COR-L47 (cell line): ENCODE measurements around the gene SAMD3.
"Not testable (repeated sequence)": the region's sequence is repeated elsewhere in the genome, so short reads cannot be mapped to it uniquely, and the experiment has no call there.

Experiments
- DNase-seq: peaks from one replicate; lab custom pipeline; 2025; lab: John Stamatoyannopoulos, UW

SAMD3 gene

GRCh38 chr6:130222775-130223174, at the start of gene SAMD3:
SAMD3 (minus strand) TSS chr6:130222951; CDS start chr6:130215273, 7,678 bp downstream.
- no peak for DNase-seq

- DNase-seq, result no peak
Measured at GRCh38 chr6:130269969-130270635, 47.4 kb upstream of the SAMD3 start.

- DNase-seq, result not testable (repeated sequence)
Measured at GRCh38 chr6:130265553-130265952, 42.8 kb upstream of the SAMD3 start.

DNA sequence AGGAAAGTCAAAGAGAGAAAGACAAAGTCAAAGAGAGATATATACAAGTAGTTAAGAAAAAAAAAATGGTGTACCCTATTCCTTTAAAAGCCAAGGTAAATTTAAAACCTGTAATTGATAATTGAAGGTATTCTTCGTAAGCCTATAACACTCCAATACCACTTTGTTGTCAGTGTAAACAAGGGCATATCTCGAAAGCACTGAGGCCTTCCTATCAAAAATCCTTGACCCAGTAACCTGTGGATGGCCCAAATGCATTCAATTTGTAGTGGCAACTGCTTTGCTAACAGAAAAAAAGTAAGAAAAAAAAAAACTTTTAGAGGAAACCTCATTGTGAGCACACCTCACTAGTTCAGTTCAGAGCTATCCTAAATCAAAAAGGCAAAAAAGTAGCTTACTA, 39.3 kb upstream of the SAMD3 start:
- no peak for DNase-seq

DNA sequence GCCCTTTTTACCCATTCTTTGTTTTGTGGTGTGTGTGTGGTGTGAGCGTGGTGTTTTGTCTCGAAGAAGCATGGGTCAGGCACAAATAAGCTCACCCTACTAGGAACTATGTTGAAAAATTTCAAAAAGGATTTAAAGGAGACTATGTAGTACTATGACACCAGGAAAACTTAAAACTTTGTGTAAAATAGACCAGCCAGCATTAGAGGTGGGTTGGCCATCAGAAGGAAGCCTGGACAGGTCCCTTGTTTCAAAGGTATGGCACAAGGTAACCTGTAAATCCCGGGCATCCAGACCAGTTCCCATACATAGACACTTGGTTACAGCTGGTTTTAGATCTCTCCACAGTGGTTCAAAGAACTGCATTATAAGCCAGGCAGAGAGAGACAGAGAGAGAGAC, 38.8 kb upstream of the SAMD3 start:
- DNase-seq, result not testable (repeated sequence)

DNA sequence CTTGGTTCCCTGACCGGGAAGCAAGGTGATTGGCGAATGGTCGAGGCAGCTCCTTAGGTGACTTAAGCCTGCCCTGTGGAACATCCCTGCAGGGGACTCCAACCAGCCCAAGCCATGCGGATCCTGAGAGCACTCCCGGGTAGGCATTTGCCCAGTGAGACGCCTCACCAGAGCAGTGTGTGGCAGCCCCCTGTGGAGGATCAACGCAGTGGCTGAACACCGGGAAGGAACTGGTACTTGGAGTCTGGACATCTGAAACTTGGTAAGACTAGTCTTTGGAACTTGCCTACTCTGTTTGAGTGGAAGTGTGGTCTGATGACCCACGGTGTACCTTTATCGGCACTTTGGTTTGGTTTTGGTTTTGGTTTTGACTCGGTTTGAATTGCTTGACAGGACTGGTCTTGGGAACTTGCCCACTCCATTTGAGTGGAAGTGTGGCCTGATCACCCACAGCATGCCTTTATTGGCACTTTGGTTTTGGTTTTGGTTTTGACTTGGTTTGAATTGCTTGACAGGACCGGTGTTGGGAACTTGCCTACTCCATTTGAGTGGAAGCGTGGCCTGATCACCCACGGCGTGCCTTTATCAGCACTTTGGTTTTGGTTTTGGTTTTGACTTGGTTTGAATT, 38.0 kb upstream of the SAMD3 start:
- DNase-seq, result not testable (repeated sequence)

- DNase-seq, result not testable (repeated sequence)
Measured at GRCh38 chr6:130260050-130260462, 37.3 kb upstream of the SAMD3 start.

DNA sequence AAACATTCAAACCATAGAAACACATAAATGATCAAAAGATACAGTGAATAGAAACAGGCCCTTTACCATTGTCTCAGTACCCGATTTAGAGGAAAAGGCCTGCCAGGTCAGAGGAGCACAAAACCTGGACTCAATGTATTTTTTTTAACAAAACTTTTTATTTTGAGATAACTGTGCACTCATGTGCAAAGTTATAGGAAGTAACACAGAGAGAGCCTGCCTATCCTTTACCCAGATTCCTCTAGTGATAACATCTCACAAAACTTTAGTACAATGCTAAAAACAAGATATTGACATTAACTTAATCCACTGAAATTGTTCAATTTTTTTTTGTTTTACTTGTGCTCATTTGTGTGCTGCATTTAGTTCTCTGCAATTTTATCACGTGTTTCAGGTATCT, 36.8 kb upstream of the SAMD3 start:
- DNase-seq, result no peak

- DNase-seq, result no peak
Measured at GRCh38 chr6:130259140-130259539, 36.4 kb upstream of the SAMD3 start.

- DNase-seq, result no peak
Measured at GRCh38 chr6:130252527-130253237, 29.9 kb upstream of the SAMD3 start.

DNA sequence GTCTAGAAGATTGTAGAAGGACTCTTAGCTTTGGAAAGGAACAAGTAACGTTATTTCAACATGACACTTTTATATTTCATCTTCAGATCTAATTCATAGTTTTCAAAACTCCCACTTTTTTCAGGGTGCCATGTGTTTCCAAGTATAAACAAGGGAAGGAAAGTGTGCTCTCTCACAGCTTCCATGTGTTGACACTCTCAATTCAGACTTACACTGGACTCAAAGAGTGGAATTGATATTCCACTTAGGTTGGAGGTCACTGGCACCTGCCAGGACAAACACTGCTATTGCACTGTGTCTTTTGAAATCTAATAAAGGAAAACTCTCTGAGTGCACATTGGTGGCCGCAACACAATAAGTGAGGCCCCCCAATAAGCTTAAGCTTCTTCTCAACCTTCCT, 22.5 kb upstream of the SAMD3 start:
- no peak for DNase-seq

DNA sequence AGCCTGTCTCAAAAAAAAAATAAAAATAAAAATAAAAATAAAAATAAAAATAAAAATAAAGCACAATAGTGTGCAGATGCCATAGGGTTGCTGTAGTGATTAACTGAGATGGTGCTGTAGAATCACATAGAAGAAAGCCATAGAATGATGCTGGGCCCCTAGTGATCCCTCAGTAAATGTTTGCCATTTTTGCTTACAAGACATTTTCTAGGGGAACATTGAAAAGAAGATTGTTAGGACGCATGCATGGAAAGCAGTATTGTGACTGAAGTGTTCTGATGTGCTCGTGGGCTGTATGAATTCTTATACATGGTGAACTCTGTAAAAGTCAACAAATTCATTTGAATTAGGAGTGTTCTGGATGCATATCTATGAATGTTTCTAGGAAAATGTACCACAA, 22.0 kb upstream of the SAMD3 start:
- no peak for DNase-seq

DNA sequence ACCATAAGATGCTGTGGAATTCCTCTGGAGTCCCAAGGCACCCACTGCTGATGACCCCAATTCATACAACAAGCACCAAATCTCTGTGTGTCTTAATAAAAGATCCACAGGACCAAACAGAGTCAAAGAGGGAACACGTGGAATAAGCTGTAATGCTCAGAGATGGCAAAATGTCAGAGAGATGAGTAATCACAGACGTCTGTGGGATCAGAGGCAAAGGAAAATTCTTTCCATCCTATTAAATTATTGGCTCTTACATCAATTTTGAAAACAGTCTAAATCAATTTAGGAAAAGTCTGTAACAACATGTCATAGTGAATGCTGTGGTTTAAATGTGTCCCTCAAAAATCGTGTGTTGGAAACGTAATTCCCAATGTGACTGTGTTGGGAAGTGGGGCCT, 17.5 kb upstream of the SAMD3 start:
- no peak for DNase-seq

DNA sequence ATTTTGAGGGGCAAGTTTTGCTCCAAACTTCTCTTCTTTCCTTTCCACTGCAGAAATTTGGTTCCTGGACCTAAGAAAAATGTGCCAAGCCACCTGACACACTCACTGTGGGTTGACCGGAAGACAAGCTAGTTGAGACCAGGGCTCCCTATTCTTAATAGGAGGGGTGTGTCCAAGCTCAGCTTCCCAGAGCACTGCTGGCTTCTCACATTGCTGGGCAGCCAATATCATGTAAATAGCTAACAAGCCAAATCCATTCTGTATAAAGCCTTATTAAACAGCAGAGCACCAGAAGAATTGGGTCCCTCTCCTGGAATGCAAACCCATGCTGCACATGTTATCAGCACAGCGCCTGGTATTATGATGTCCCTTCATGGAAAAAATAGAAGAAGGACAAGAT, 17.0 kb upstream of the SAMD3 start:
- no peak for DNase-seq

GRCh38 chr6:130233330-130233729, 10.6 kb upstream of the SAMD3 start:
- no peak for DNase-seq

- not testable (repeated sequence) for DNase-seq
Measured at GRCh38 chr6:130230531-130230930, 7.8 kb upstream of the SAMD3 start.

DNA sequence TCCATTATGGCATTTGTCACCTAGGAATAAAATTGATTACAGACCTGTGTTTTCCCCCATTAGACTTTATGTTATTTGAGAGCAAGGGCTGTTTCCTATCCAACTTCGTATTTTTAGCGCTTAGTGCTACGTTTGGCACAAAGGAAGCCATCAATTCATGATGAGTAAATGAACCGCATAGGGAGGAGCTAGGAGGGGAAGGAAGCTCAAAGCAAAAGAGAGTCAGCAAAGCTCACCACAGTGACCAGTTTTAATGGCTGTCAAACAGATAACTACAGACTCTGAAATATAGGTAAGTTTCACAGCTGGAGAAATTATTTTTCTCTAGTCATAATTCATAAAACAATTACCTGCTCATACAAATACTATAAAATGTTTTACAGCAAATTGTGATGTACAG, 6.9 kb upstream of the SAMD3 start:
- no peak for DNase-seq

GRCh38 chr6:130223508-130223907, 757 bp upstream of the SAMD3 start:
- DNase-seq, result no peak

- DNase-seq, result no peak
Measured at GRCh38 chr6:130218134-130218533, 4.6 kb downstream of the SAMD3 start.

DNA sequence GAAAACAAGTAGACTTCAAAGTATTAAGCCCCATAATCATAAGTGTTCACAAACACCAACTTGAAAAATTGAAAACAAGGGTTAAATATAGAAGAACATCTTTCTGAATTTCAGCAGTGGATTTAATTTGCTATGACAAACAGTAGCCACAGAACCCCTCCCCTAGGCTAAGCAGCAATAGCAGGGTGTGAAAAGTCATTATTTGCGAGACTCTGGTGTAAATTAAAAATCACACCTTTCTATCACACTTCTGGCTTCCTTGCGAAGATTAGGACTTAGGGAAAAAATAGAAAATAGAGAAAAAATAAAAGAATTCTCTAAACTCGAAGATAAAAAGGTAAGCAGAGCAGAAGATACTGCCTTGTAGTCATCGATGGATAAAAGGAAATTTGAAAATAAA, 6.1 kb downstream of the SAMD3 start:
- DNase-seq, result no peak

- no peak for DNase-seq
Measured at GRCh38 chr6:130215526-130215925, 7.2 kb downstream of the SAMD3 start.

DNA sequence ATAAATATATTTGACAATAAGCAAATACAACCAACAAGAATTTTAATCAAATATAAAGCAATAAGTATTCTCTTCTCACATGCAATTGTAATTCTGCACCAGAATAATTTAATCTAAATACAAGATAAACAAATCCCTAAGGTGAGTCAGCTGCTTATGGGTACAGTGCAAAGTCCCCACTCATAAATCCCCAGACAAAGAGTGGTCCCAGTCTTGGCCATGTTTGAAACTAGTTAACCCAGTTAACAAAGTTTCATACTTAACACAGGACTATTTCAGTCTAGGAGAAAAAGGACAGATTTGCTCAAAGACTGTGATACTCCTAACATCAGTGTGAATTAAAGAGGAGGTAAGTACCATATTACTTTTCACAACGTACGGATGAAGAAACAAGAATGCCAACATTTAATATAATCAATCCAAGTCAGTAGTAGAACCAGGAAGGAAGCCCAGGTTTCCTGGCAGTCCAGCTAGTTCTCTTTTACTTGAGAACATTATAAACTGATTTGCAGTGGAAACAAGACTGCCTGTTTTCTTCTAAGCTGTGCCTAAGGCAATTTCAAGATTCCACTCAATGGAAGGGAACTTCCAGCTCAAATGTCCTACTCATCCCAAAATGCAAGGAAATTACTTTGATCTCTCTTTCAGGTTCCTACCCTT, 10.4 kb downstream of the SAMD3 start:
- DNase-seq, result no peak

DNA sequence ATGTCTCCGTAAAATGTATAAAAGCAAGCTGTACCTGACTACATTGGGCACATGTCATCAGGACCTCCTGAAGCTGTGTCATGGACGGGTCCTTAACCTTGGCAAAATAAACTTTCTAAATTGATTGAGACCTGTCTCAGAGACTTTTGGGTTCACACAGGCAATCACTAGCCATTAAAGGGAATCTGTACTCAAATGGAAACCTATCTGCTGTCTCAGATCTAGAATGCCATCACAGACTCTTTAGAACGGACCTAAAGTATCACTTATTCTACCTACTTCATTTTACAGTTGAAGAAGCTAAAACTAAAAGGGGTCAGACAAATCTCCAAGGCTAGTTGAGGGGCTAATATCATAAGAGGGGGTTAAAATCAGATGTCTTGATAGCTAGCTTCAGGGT, 11.1 kb downstream of the SAMD3 start:
- no peak for DNase-seq
